Upper lobe of left lung (tissue), 4 donors: ENCODE measurements around the gene PLXNA4.

Experiments used
- CTCF ChIP-seq, 6 experiments: fragments of 450-650 bp in 4 of 6; fragments of 200-600 bp in 2 of 6; sonication (generic) in 2 of 6; IDR thresholded peaks; one replicate each; pipeline ENCODE4 v1.5.1; 2016 to 2019; ENCODE audit warnings: antibody characterized with exemption in 6 of 6
- EP300 ChIP-seq, 4 donors: sonication (generic); formaldehyde crosslinking; IDR thresholded peaks; one replicate each; pipeline ENCODE4 v1.5.1; 2017; ENCODE audit warnings: antibody characterized with exemption in 4 of 4, control low read depth in 2 of 4

GRCh38 chr7:132155715-132156114 is 420.6 kb downstream of the PLXNA4 start:
- TF ChIP-seq EP300 (IDR thresholded peaks at IDR 0.05) (no peak), CTCF (IDR thresholded peaks at IDR 0.05) (no peak)
